ENCODE data around the gene ELP6. TPM values are rescaled to one million over a fixed set of nuclear protein-coding genes. Genes with fewer than 3 reads are reported as not detected.
"Not testable (repeated sequence)": the region's sequence is repeated elsewhere in the genome, so short reads cannot be mapped to it uniquely, and the experiment has no call there.

ELP6 gene
- total and polyA plus RNA-seq, 2 experiments from 2014 or later: 33.7 to 41.6 TPM

DNA sequence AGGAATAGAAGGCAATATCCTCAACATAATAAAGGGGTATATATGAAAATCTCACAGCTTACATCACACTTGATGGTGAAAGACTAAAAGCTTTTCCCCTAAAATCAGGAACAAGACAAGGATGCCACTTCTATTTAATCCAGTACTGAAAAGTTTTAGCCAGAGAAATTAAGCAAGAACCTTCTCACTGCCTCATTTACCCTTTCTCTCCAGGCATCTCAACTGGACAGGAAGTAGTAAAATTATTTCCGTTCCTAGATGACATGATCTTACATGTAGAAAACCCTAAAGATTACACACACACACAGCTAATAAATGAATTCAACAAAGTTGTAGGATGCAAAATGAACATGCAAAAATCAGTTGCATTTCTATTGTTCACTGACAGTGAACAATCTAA lies 48.9 kb downstream of the ELP6 start:
- no peaks in the 10 kb centered on the region for H3K4me1 ChIP-seq (ENCODE audit: insufficient read depth)
- H3K4me2 ChIP-seq: no peak overlapping the region
- Mint-ChIP-seq H3K4me1 (peaks cover 5% of the 10 kb centered on the region), H3K9me3 (peaks cover under 1% of the 10 kb centered on the region; the same call in 1 of the 3 replicates), H3K4me3 (no peak overlapping the region), H3K27me3 (ENCODE audit: insufficient read depth, low read depth, poor library complexity) (peaks cover 4% of the 10 kb centered on the region), H3K36me3 (ENCODE audit: low read depth) (peaks cover 31% of the 10 kb centered on the region), H3K27ac (no peak overlapping the region)
- H3K27me3 ChIP-seq (ENCODE audit: insufficient read depth): no peaks in the 10 kb centered on the region
- TF ChIP-seq JUNB (IDR thresholded peaks at IDR 0.05; ENCODE audit: unreplicated experiment) (no peak), STAT1 (IDR thresholded peaks at IDR 0.05; ENCODE audit: unreplicated experiment) (no peak), CREB1 (CRISPR knock-in tag; IDR thresholded peaks at IDR 0.05; ENCODE audit: low read depth) (no peak), NANOG (IDR thresholded peaks at IDR 0.05; ENCODE audit: borderline replicate concordance) (no peak), ZNF331 (CRISPR knock-in tag; IDR thresholded peaks at IDR 0.05; ENCODE audit: low read depth) (no peak), CTCF (conservative IDR thresholded peaks at IDR 0.05; ENCODE audit: low read depth in 2 of 2) (no peak), EZH2phosphoT487 (IDR thresholded peaks at IDR 0.05; ENCODE audit: unreplicated experiment) (no peak), EZH2 (IDR thresholded peaks at IDR 0.05; ENCODE audit: low read depth, unreplicated experiment) (no peak)
- TF ChIP-seq, protein P1, sequence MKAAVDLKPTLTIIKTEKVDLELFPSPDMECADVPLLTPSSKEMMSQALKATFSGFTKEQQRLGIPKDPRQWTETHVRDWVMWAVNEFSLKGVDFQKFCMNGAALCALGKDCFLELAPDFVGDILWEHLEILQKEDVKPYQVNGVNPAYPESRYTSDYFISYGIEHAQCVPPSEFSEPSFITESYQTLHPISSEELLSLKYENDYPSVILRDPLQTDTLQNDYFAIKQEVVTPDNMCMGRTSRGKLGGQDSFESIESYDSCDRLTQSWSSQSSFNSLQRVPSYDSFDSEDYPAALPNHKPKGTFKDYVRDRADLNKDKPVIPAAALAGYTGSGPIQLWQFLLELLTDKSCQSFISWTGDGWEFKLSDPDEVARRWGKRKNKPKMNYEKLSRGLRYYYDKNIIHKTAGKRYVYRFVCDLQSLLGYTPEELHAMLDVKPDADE (IDR thresholded peaks at IDR 0.05): no peak
- TF ChIP-seq, protein P2, sequence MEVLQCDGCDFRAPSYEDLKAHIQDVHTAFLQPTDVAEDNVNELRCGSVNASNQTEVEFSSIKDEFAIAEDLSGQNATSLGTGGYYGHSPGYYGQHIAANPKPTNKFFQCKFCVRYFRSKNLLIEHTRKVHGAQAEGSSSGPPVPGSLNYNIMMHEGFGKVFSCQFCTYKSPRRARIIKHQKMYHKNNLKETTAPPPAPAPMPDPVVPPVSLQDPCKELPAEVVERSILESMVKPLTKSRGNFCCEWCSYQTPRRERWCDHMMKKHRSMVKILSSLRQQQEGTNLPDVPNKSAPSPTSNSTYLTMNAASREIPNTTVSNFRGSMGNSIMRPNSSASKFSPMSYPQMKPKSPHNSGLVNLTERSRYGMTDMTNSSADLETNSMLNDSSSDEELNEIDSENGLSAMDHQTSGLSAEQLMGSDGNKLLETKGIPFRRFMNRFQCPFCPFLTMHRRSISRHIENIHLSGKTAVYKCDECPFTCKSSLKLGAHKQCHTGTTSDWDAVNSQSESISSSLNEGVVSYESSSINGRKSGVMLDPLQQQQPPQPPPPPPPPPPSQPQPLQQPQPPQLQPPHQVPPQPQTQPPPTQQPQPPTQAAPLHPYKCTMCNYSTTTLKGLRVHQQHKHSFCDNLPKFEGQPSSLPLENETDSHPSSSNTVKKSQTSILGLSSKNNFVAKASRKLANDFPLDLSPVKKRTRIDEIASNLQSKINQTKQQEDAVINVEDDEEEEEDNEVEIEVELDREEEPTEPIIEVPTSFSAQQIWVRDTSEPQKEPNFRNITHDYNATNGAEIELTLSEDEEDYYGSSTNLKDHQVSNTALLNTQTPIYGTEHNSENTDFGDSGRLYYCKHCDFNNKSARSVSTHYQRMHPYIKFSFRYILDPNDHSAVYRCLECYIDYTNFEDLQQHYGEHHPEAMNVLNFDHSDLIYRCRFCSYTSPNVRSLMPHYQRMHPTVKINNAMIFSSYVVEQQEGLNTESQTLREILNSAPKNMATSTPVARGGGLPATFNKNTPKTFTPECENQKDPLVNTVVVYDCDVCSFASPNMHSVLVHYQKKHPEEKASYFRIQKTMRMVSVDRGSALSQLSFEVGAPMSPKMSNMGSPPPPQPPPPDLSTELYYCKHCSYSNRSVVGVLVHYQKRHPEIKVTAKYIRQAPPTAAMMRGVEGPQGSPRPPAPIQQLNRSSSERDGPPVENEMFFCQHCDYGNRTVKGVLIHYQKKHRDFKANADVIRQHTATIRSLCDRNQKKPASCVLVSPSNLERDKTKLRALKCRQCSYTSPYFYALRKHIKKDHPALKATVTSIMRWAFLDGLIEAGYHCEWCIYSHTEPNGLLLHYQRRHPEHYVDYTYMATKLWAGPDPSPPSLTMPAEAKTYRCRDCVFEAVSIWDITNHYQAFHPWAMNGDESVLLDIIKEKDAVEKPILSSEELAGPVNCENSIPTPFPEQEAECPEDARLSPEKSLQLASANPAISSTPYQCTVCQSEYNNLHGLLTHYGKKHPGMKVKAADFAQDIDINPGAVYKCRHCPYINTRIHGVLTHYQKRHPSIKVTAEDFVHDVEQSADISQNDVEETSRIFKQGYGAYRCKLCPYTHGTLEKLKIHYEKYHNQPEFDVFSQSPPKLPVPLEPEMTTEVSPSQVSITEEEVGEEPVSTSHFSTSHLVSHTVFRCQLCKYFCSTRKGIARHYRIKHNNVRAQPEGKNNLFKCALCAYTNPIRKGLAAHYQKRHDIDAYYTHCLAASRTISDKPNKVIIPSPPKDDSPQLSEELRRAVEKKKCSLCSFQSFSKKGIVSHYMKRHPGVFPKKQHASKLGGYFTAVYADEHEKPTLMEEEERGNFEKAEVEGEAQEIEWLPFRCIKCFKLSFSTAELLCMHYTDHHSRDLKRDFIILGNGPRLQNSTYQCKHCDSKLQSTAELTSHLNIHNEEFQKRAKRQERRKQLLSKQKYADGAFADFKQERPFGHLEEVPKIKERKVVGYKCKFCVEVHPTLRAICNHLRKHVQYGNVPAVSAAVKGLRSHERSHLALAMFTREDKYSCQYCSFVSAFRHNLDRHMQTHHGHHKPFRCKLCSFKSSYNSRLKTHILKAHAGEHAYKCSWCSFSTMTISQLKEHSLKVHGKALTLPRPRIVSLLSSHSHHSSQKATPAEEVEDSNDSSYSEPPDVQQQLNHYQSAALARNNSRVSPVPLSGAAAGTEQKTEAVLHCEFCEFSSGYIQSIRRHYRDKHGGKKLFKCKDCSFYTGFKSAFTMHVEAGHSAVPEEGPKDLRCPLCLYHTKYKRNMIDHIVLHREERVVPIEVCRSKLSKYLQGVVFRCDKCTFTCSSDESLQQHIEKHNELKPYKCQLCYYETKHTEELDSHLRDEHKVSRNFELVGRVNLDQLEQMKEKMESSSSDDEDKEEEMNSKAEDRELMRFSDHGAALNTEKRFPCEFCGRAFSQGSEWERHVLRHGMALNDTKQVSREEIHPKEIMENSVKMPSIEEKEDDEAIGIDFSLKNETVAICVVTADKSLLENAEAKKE (CRISPR knock-in tag; IDR thresholded peaks at IDR 0.05): no peak
- H2AFZ ChIP-seq: no peak overlapping the region
- peaks cover 27% of the 10 kb centered on the region for H4K20me1 ChIP-seq (replicated peaks; ENCODE audit: insufficient read depth)
- 0 out of 2 replicates have a peak, but pooled peaks cover 3% of the 10 kb centered on the region for H3F3A ChIP-seq (replicated peaks; ENCODE audit: low read depth)
- no peak overlapping the region for H3K27ac ChIP-seq (ENCODE audit: low read depth)
- 0 out of 2 replicates have a peak, but pooled peaks cover 7% of the 10 kb centered on the region for H3K36me3 ChIP-seq (ENCODE audit: insufficient read depth)
- no peaks in the 10 kb centered on the region for H3K9me2 ChIP-seq (ENCODE audit: insufficient read depth)
- DNase-seq (ENCODE audit: low spot score) (no peak), ATAC-seq (no peak)
- H3K4me3 ChIP-seq: no peak overlapping the region
- peaks cover 100% of the 10 kb centered on the region for H3K79me2 ChIP-seq (replicated peaks; ENCODE audit: insufficient read depth)

DNA sequence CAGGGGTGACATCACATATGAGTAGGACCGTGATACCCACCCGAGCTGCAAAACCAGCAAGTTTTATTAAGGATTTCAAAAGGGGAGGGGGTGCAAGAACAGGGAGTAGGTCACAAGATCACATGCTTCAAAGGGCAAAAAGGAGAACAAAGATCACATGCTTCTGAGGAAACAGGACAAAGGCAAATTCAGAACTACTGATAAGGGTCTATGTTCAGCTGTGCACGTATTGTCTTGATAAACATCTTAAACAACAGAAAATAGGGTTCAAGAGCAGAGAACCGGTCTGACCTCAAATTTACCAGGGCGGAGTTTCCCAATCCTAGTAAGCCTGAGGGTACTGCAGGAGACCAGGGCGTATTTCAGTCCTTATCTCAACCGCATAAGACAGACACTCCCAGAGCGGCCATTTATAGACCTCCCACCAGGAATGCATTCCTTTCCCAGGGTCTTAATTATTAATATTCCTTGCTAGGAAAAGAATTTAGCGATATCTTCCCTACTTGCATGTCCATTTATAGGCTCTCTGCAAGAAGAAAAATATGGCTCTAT lies 53.9 kb downstream of the ELP6 start:
- not testable (repeated sequence) for ATAC-seq; H3K4me3 ChIP-seq; DNase-seq (ENCODE audit: low spot score); H3K36me3 ChIP-seq (ENCODE audit: insufficient read depth); H3K4me1 Mint-ChIP-seq; H3K4me2 ChIP-seq; H3K27ac Mint-ChIP-seq; H3K27me3 Mint-ChIP-seq (ENCODE audit: insufficient read depth, low read depth, poor library complexity); H3K27ac ChIP-seq (ENCODE audit: low read depth); H3K9me3 Mint-ChIP-seq; H3K9me2 ChIP-seq (ENCODE audit: insufficient read depth); H3K4me1 ChIP-seq (ENCODE audit: insufficient read depth); H3F3A ChIP-seq (replicated peaks; ENCODE audit: low read depth); H2AFZ ChIP-seq; H3K27me3 ChIP-seq (ENCODE audit: insufficient read depth); H3K4me3 Mint-ChIP-seq
- Histone ChIP-seq H4K20me1 (replicated peaks; ENCODE audit: insufficient read depth) (peaks cover 31% of the 10 kb centered on the region), H3K79me2 (replicated peaks; ENCODE audit: insufficient read depth) (peaks cover 99% of the 10 kb centered on the region)
- peaks cover 20% of the 10 kb centered on the region for H3K36me3 Mint-ChIP-seq (ENCODE audit: low read depth)

Measured in GM23338 (cell line).